OCI-LY3 (cell line): ENCODE results near the gene CEP131.

Experiments
- H2AFZ ChIP-seq: fragments of 200-600, 300-600 bp; shearing (Covaris generic); 2 replicates; pipeline ENCODE4 v1.6.0; 2014; ENCODE audit warnings: antibody characterized with exemption, low read depth, low read length
- H3K27ac ChIP-seq: fragments of 200-600, 300-600 bp; sonication (generic); 2 replicates; pipeline ENCODE4 v1.5.1; 2014; ENCODE audit warnings: mild to moderate bottlenecking, low read length, moderate library complexity, mixed read lengths
- H3K27me3 ChIP-seq: fragments of 200-600, 300-600 bp; sonication (generic); 2 replicates; pipeline ENCODE4 v1.6.1; 2014; ENCODE audit warnings: low read depth, low read length, mixed read lengths
- H3K36me3 ChIP-seq: fragments of 200-600, 300-600 bp; sonication (generic); replicated peaks from 2 replicates; pipeline ENCODE3; 2014; ENCODE audit warnings: low read depth, low read length, mixed read lengths
- H3K4me1 ChIP-seq: fragments of 300-600, 200-600 bp; sonication (generic); 2 replicates; pipeline ENCODE4 v1.6.1; 2014; ENCODE audit warnings: low read length, mixed read lengths
- H3K4me2 ChIP-seq: fragments of 200-600, 300-600 bp; sonication (generic); 2 replicates; pipeline ENCODE4 v1.6.1; 2014; ENCODE audit warnings: low read length, mixed read lengths
- H3K4me3 ChIP-seq: fragments of 300-600, 200-600 bp; sonication (generic); 2 replicates; pipeline ENCODE4 v1.5.1; 2014; ENCODE audit warnings: antibody characterized with exemption, mild to moderate bottlenecking, low read length, moderate library complexity
- H3K79me2 ChIP-seq: fragments of 300-600, 200-600 bp; shearing (Covaris generic); 2 replicates; pipeline ENCODE4 v1.6.1; 2014; ENCODE audit warnings: mild to moderate bottlenecking, low read length, mixed read lengths
- H3K9ac ChIP-seq: fragments of 300-600, 200-600 bp; shearing (Covaris generic); 2 replicates; pipeline ENCODE4 v1.6.0; 2014; ENCODE audit warnings: mild to moderate bottlenecking, low read length, moderate library complexity
- H3K9me3 ChIP-seq: fragments of 200-600, 300-600 bp; shearing (Covaris generic); 2 replicates; pipeline ENCODE4 v1.6.1; 2014; ENCODE audit warnings: low read length, mixed read lengths; ENCODE audit not compliant: insufficient read depth
- H4K20me1 ChIP-seq: fragments of 200-600, 300-600 bp; sonication (generic); 2 replicates; pipeline ENCODE4 v1.6.1; 2016; ENCODE audit warnings: low read length, mixed read lengths; ENCODE audit not compliant: insufficient read depth
- EZH2phosphoT487 ChIP-seq: fragments of 200-600 bp; shearing (Covaris generic); IDR thresholded peaks from 2 replicates; pipeline ENCODE4 v1.6.1; 2018; ENCODE audit warnings: antibody characterized with exemption, mixed run types, low read depth
- TF ChIP-seq, protein P1 (sequence below): fragments of 200-600, 300-600 bp; sonication (generic); IDR thresholded peaks from 2 replicates; pipeline ENCODE4 v1.5.1; 2014; ENCODE audit warnings: antibody characterized with exemption, low read length, low read depth

The CEP131 gene

DNA sequence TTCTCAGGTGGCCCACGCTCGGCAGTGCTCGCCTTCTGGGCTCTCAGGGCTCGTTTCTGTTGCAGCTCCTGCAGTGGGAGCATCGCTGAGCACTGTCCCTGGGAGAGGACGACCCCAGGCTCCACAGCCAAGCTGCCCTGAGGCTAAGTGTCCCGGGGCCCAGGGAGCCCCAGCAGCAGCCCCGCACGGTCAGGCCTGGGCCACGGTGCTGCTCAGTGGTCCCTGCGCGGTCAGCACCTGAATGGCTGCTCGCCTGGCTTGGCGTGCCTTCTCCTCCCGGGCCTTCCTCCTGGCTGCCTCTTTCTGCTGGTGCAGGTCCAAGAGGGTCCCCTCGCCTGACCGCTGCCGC is 23.3 kb downstream of the CEP131 start:
- Histone ChIP-seq H3K9ac (no peak overlapping the region), H3K79me2 (no peaks in the 10 kb centered on the region), H3K27ac (no peak overlapping the region), H3K4me2 (no peak overlapping the region), H3K9me3 (no peaks in the 10 kb centered on the region), H3K36me3 (no peaks in the 10 kb centered on the region), H4K20me1 (no peaks in the 10 kb centered on the region), H2AFZ (no peak overlapping the region), H3K4me1 (no peaks in the 10 kb centered on the region), H3K4me3 (no peak overlapping the region), H3K27me3 (no peaks in the 10 kb centered on the region)
- TF ChIP-seq, protein P1, sequence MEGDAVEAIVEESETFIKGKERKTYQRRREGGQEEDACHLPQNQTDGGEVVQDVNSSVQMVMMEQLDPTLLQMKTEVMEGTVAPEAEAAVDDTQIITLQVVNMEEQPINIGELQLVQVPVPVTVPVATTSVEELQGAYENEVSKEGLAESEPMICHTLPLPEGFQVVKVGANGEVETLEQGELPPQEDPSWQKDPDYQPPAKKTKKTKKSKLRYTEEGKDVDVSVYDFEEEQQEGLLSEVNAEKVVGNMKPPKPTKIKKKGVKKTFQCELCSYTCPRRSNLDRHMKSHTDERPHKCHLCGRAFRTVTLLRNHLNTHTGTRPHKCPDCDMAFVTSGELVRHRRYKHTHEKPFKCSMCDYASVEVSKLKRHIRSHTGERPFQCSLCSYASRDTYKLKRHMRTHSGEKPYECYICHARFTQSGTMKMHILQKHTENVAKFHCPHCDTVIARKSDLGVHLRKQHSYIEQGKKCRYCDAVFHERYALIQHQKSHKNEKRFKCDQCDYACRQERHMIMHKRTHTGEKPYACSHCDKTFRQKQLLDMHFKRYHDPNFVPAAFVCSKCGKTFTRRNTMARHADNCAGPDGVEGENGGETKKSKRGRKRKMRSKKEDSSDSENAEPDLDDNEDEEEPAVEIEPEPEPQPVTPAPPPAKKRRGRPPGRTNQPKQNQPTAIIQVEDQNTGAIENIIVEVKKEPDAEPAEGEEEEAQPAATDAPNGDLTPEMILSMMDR, result no peak
- TF ChIP-seq EZH2phosphoT487, result no peak

DNA sequence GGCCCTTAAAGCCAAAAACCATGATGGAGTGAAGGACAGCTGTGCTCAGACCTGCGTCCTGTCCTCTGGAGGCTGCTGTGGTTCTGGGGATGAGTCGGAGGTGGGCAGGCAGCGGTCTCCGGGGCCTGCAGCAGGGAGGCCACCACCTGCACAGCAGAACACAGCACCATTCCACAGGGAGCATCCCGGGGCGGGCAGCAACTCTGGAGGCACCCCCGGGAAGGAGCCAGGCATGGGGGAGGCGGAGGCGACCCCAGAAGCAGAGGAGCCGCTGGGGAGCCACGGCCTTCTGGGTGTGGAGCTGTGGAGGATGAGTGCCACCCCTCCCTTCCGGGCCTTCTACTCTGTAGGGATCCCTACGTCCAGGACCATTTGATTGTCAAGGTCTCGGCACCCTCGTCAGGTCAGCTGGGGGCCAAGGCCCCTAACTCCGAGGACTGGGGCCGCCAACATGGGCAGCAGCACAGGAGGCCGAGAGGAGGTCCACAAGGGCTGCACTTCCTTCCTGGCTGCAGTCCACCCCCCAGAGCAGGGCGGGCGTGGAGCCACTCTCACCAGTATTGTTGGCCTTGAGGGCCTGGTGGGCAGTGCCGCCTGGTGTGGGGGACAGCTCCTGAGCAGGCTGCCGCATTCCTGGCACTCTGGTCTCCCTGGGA is 23.8 kb downstream of the CEP131 start:
- Histone ChIP-seq H3K9ac (no peak overlapping the region), H3K79me2 (no peaks in the 10 kb centered on the region), H3K27ac (no peak overlapping the region), H2AFZ (no peak overlapping the region), H3K4me3 (no peak overlapping the region), H3K4me2 (no peak overlapping the region), H3K27me3 (no peaks in the 10 kb centered on the region), H3K4me1 (no peaks in the 10 kb centered on the region), H3K9me3 (no peaks in the 10 kb centered on the region), H3K36me3 (no peaks in the 10 kb centered on the region), H4K20me1 (no peaks in the 10 kb centered on the region)
- no peak for TF ChIP-seq EZH2phosphoT487
- TF ChIP-seq, protein P1, result no peak

DNA sequence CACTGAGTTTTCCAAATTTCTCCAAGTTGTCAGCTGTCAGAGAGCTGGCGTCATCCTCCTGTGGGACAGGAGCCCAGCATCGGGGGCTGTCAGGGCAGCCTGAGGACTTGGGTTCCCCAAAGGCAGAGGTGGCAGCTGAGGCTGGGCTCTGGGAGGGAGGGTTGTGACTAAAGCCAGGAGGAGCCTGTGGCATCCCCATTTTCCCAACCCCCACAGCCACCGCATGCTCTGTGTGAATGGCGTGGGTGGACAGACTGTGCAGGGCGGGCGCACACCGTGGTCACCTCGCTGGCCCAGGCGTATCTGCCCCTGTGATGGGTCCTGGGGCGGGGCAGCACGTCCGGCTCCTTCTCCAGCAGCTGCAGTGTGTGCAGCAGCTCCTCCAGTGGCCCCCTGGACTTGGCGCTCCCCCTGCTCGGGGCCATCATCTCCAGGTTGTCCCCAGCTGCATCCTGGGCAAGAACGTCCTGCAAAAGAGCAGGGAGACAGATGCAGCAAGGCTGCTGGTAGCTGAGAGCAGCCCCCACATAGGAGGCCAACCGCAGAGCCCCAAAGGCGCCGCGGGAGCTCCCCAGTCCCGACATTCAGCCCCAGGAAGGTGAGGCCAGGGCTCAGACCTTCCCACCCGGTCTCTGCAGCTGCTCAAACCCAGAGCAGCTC is 24.8 kb downstream of the CEP131 start:
- no peaks in the 10 kb centered on the region for H3K27me3 ChIP-seq
- H3K9me3 ChIP-seq, result no peaks in the 10 kb centered on the region
- no peak for TF ChIP-seq EZH2phosphoT487
- TF ChIP-seq, protein P1, result no peak
- H3K79me2 ChIP-seq, result no peaks in the 10 kb centered on the region
- H3K4me1 ChIP-seq, result peaks cover 6% of the 10 kb centered on the region; the same call in 1 of the 2 replicates
- H3K27ac ChIP-seq, result no peak overlapping the region
- H3K9ac ChIP-seq, result no peak overlapping the region
- H3K36me3 ChIP-seq, result no peaks in the 10 kb centered on the region
- H3K4me2 ChIP-seq, result no peak overlapping the region
- H4K20me1 ChIP-seq, result no peaks in the 10 kb centered on the region
- no peak overlapping the region for H2AFZ ChIP-seq
- no peak overlapping the region for H3K4me3 ChIP-seq

DNA sequence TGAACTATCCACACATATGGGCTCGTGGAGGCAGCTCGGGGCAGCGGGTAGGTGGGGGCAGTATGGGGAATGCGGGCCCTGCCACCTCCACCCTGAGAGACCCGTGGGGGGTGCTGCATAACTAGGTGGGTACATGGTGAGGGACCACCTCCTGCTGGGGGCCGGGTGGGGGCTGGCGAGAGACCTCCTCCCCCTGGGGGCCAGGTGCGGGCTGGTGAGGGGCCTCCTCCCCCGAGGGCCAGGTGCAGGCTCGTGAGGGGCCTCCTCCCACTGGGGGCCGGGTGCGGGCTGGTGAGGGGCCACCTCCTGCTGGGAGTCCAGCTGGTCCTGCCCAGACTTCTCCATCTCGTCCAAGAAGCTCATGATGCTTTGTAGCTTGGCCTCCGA is 25.4 kb downstream of the CEP131 start:
- Histone ChIP-seq H3K9me3 (no peaks in the 10 kb centered on the region), H3K27me3 (no peaks in the 10 kb centered on the region), H2AFZ (no peak overlapping the region), H3K4me1 (peaks cover 6% of the 10 kb centered on the region; the same call in 1 of the 2 replicates), H3K9ac (no peak overlapping the region), H3K27ac (no peak overlapping the region), H3K36me3 (no peaks in the 10 kb centered on the region), H3K79me2 (no peaks in the 10 kb centered on the region), H3K4me3 (no peak overlapping the region), H3K4me2 (no peak overlapping the region), H4K20me1 (no peaks in the 10 kb centered on the region)
- TF ChIP-seq EZH2phosphoT487, result no peak
- TF ChIP-seq, protein P1, result no peak
